Mesenchymal stem cell (in vitro differentiated cells and primary cell): ENCODE data around the gene SMC4.
A peak's percentile ranks its signal among the peaks of the same experiment; 100 is the strongest.

Experiments used
- DNase-seq: peaks from one replicate; pipeline ENCODE4 v3.0.0-alpha.2; 2013
- H2AFZ ChIP-seq: one replicate; pipeline ENCODE4 v1.6.1; 2013; ENCODE audit warnings: low read depth, mild to moderate bottlenecking, control low read depth, inconsistent platforms, low read length, moderate library complexity
- H2AK5ac ChIP-seq: 2 replicates; pipeline ENCODE4 v1.6.1; 2013; ENCODE audit warnings: low read length, moderate library complexity, mild to moderate bottlenecking, inconsistent platforms; ENCODE audit not compliant: severe bottlenecking
- H2BK120ac ChIP-seq: one replicate; pipeline ENCODE4 v1.6.1; 2013; ENCODE audit warnings: low read depth, mild to moderate bottlenecking, inconsistent platforms, low read length, moderate library complexity
- H2BK12ac ChIP-seq, 2 experiments: one replicate each; pipeline ENCODE4 v1.6.1; 2013; ENCODE audit warnings: inconsistent platforms in 2 of 2, low read length in 2 of 2, mild to moderate bottlenecking in 2 of 2, moderate library complexity in 2 of 2, control low read depth in 1 of 2
- H2BK15ac ChIP-seq: one replicate; pipeline ENCODE4 v1.6.1; 2013; ENCODE audit warnings: mild to moderate bottlenecking, low read depth, inconsistent platforms; ENCODE audit not compliant: poor library complexity, severe bottlenecking
- H2BK5ac ChIP-seq: 2 replicates; pipeline ENCODE4 v1.6.1; 2013; ENCODE audit warnings: low read depth, mild to moderate bottlenecking, low read length, control low read depth, inconsistent platforms; ENCODE audit not compliant: poor library complexity, severe bottlenecking
- H3K14ac ChIP-seq, 2 experiments: one replicate each; pipeline ENCODE4 v1.6.1; 2013; ENCODE audit warnings: inconsistent platforms in 2 of 2, low read length in 2 of 2, control low read depth in 1 of 2, mild to moderate bottlenecking in 1 of 2, moderate library complexity in 1 of 2
- H3K18ac ChIP-seq, 2 experiments: one replicate each; pipeline ENCODE4 v1.6.1; 2013; ENCODE audit warnings: inconsistent platforms in 2 of 2, low read length in 2 of 2, control low read depth in 1 of 2, low read depth in 1 of 2, mild to moderate bottlenecking in 1 of 2
- H3K23ac ChIP-seq, 2 experiments: one replicate each; pipeline ENCODE4 v1.6.1; 2013; ENCODE audit warnings: inconsistent platforms in 2 of 2, low read length in 2 of 2, mild to moderate bottlenecking in 2 of 2, moderate library complexity in 2 of 2, control low read depth in 1 of 2
- H3K27ac ChIP-seq: 2 replicates; pipeline ENCODE4 v1.5.1; 2013; ENCODE audit warnings: mild to moderate bottlenecking, moderate library complexity, low read length, control low read depth, inconsistent platforms; ENCODE audit not compliant: poor library complexity, severe bottlenecking
- H3K27me3 ChIP-seq, 2 experiments: 2 replicates each; pipeline versions ENCODE4 v1.6.1 to v1.7.0; 2013; ENCODE audit warnings: low read length in 2 of 2, mild to moderate bottlenecking in 2 of 2, moderate library complexity in 2 of 2, control low read depth in 1 of 2, inconsistent platforms in 1 of 2; ENCODE audit not compliant: control insufficient read depth in 1 of 2, insufficient read depth in 1 of 2
- H3K36me3 ChIP-seq, 2 experiments: 2 replicates each; pipeline versions ENCODE4 v1.6.1 to v1.7.0; 2013; ENCODE audit warnings: low read length in 2 of 2, control low read depth in 1 of 2, inconsistent platforms in 1 of 2, low read depth in 1 of 2, mild to moderate bottlenecking in 1 of 2; ENCODE audit not compliant: insufficient read depth in 2 of 2, control insufficient read depth in 1 of 2
- H3K4ac ChIP-seq, 2 experiments: one replicate each; pipeline ENCODE4 v1.6.1; 2013; ENCODE audit warnings: inconsistent platforms in 2 of 2, low read length in 2 of 2, mild to moderate bottlenecking in 2 of 2, moderate library complexity in 2 of 2, control low read depth in 1 of 2, low read depth in 1 of 2
- H3K4me1 ChIP-seq: 2 replicates; pipeline ENCODE4 v1.6.1; 2013; ENCODE audit warnings: low read depth, low read length, control low read depth; ENCODE audit not compliant: control insufficient read depth, insufficient read depth
- H3K4me2 ChIP-seq: 2 replicates; pipeline ENCODE4 v1.6.1; 2013; ENCODE audit warnings: low read length, mild to moderate bottlenecking, inconsistent platforms; ENCODE audit not compliant: poor library complexity, severe bottlenecking
- H3K4me3 ChIP-seq, 2 experiments: 2 replicates each; pipeline versions ENCODE4 v1.5.1 to v1.7.0; 2013; ENCODE audit warnings: low read length in 2 of 2, mild to moderate bottlenecking in 2 of 2, control low read depth in 1 of 2, low read depth in 1 of 2; ENCODE audit not compliant: insufficient read depth in 1 of 2
- H3K79me1 ChIP-seq: replicated peaks from 2 replicates; pipeline ENCODE4 v1.6.1; 2013; ENCODE audit warnings: mild to moderate bottlenecking, control low read depth, low read length, inconsistent platforms; ENCODE audit not compliant: poor library complexity, severe bottlenecking
- H3K9ac ChIP-seq: 2 replicates; pipeline ENCODE4 v1.7.0; 2013; ENCODE audit warnings: mild to moderate bottlenecking, low read length, moderate library complexity
- H3K9me3 ChIP-seq: 2 replicates; pipeline ENCODE4 v1.7.0; 2013; ENCODE audit warnings: mild to moderate bottlenecking, low read length; ENCODE audit not compliant: control insufficient read depth
- H4K8ac ChIP-seq: one replicate; pipeline ENCODE4 v1.6.1; 2013; ENCODE audit warnings: inconsistent platforms, mild to moderate bottlenecking, low read length, moderate library complexity
- H4K91ac ChIP-seq: one replicate; pipeline ENCODE4 v1.6.1; 2013; ENCODE audit warnings: mild to moderate bottlenecking, low read length, inconsistent platforms
- WGBS: methylation state at CpG from one replicate; pipeline ENCODE4 v1.1.7; 2013; ENCODE audit warnings: mixed read lengths; 5-methylcytosine and 5-hydroxymethylcytosine counted together

The SMC4 gene

DNA sequence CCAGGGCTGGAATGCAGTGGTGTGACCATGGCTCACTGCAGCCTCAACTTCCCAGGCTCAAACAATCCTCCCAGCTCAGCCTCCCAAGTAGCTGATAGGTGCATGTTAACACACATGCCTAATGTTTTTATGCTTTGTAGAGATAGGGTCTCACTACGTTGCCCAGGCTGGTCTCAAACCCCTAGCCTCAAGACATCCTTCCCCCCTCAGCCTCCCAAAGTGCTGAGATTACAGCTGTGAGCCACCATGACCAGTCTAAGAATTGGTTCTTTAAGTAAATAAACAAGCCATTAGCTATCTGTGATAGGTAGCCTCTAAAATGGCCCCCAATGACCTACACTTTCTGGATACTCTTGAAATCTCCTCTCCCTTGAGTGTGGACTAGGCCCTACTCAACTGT is 46.4 kb downstream of the SMC4 start:
- H4K91ac ChIP-seq = no peak overlapping the region
- H3K27me3 ChIP-seq = no peaks in the 10 kb centered on the region
- H3K4me2 ChIP-seq = no peak overlapping the region
- no peak overlapping the region for H2BK12ac ChIP-seq
- H3K18ac ChIP-seq = peak overlapping the region; percentile 52 to 62
- H2BK15ac ChIP-seq = no peak overlapping the region
- H4K8ac ChIP-seq = peak overlapping the region; percentile 64
- DNase-seq = no peak
- no peaks in the 10 kb centered on the region for H3K9me3 ChIP-seq
- H3K9ac ChIP-seq = no peak overlapping the region
- H2BK5ac ChIP-seq = no peak overlapping the region
- H3K27ac ChIP-seq = no peak overlapping the region
- peaks cover 0 to 12% of the 10 kb centered on the region in 2 experiments for H3K36me3 ChIP-seq
- peaks cover 9% of the 10 kb centered on the region for H3K4me1 ChIP-seq
- peak overlapping the region; percentile 45 for H2AK5ac ChIP-seq
- no peak overlapping the region for H3K4ac ChIP-seq
- H3K23ac ChIP-seq = no peak overlapping the region
- no peak overlapping the region for H2AFZ ChIP-seq
- no CpG with 5 or more reads among the region's 1 CpG for WGBS
- no peak overlapping the region for H2BK120ac ChIP-seq
- no peak overlapping the region for H3K14ac ChIP-seq
- H3K4me3 ChIP-seq = no peak overlapping the region
- H3K79me1 ChIP-seq = peaks cover 1% of the 10 kb centered on the region

DNA sequence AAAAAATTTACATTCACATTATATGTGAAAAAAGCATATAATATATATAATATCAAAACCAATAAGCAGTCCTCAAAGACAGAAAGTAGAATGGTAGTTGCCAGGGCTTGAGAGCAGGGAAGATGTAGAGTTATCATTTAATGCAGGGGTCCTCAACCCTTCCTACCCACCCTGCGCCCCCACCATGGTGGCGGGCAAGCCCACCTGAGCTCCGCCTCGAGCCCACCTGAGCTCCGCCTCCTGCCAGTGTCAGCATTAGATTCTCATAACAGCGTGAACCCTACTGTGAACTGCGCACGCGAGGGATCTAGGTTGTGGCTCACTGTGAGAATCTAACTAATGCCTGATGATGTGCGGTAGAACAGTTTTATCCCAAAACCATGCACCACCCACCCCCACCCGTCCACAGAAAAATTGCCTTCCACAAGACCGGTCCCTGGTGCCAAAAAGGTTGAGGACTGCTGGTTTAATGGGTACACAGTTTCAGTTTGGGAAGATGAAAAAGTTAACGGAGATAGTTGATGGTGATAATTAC is 47.1 kb downstream of the SMC4 start:
- peak overlapping the region in 1 of 2 experiments; percentile 11 for H3K14ac ChIP-seq
- H2BK120ac ChIP-seq = no peak overlapping the region
- H3K9me3 ChIP-seq = no peaks in the 10 kb centered on the region
- no peak overlapping the region for H3K4me3 ChIP-seq
- H3K36me3 ChIP-seq = peaks cover 0 to 12% of the 10 kb centered on the region in 2 experiments
- DNase-seq = no peak
- no peak overlapping the region for H2BK5ac ChIP-seq
- H2BK12ac ChIP-seq = peak overlapping the region in 1 of 2 experiments; percentile 88
- no peak overlapping the region for H2BK15ac ChIP-seq
- peak overlapping the region; percentile 3 for H3K4me2 ChIP-seq
- H3K23ac ChIP-seq = no peak overlapping the region
- H3K9ac ChIP-seq = no peak overlapping the region
- peaks cover 11% of the 10 kb centered on the region for H3K4me1 ChIP-seq
- peak overlapping the region; percentile 33 for H4K8ac ChIP-seq
- peak overlapping the region in 1 of 2 experiments; percentile 37 for H3K18ac ChIP-seq
- no peak overlapping the region for H3K27ac ChIP-seq
- no peak overlapping the region for H2AFZ ChIP-seq
- peak overlapping the region; percentile 1 for H4K91ac ChIP-seq
- H2AK5ac ChIP-seq = no peak overlapping the region
- WGBS = 98% methylated on average over 9 of the region's 13 CpGs
- H3K27me3 ChIP-seq = no peaks in the 10 kb centered on the region
- H3K79me1 ChIP-seq = peaks cover 1% of the 10 kb centered on the region
- no peak overlapping the region for H3K4ac ChIP-seq

GRCh38 chr3:160447544-160447943 is 48.1 kb downstream of the SMC4 start:
- Histone ChIP-seq H3K79me1 (peaks cover 1% of the 10 kb centered on the region), H2BK12ac (no peak overlapping the region), H3K36me3 (peaks cover 0 to 12% of the 10 kb centered on the region in 2 experiments), H3K4ac (no peak overlapping the region), H3K14ac (no peak overlapping the region), H3K27me3 (no peaks in the 10 kb centered on the region), H3K4me1 (peaks cover 11% of the 10 kb centered on the region), H2BK5ac (no peak overlapping the region), H4K91ac (no peak overlapping the region), H3K9me3 (no peaks in the 10 kb centered on the region), H3K9ac (peak overlapping the region; percentile 3), H3K18ac (no peak overlapping the region), H2AFZ (no peak overlapping the region), H3K27ac (no peak overlapping the region), H2BK15ac (no peak overlapping the region), H3K4me3 (peak overlapping the region in 1 of 2 experiments; percentile 11), H2BK120ac (no peak overlapping the region), H2AK5ac (no peak overlapping the region), H3K23ac (no peak overlapping the region), H3K4me2 (peak overlapping the region; percentile 45), H4K8ac (no peak overlapping the region)
- peak; percentile 68 for DNase-seq
- WGBS = 0% methylated on average over 1 of the region's 3 CpGs

GRCh38 chr3:160448845-160449635 is 49.6 kb downstream of the SMC4 start:
- Histone ChIP-seq H3K9me3 (no peaks in the 10 kb centered on the region), H4K91ac (peak overlapping the region; percentile 96), H3K79me1 (no peaks in the 10 kb centered on the region), H3K4me1 (peaks cover 13% of the 10 kb centered on the region), H3K14ac (peak overlapping the region in 1 of 2 experiments; percentile 30), H3K27me3 (no peaks in the 10 kb centered on the region), H2BK12ac (peak overlapping the region; percentile 20 to 70), H2AK5ac (no peak overlapping the region), H3K23ac (no peak overlapping the region), H3K9ac (peak overlapping the region; percentile 78), H3K4ac (peak overlapping the region; percentile 77 to 82), H4K8ac (peak overlapping the region; percentile 63), H3K4me3 (peak overlapping the region; percentile 89 to 90), H2BK5ac (peak overlapping the region; percentile 54), H2BK15ac (peak overlapping the region; percentile 26), H3K4me2 (peak overlapping the region; percentile 36), H3K27ac (peak overlapping the region; percentile 89), H2AFZ (peak overlapping the region; percentile 21), H3K18ac (peak overlapping the region; percentile 81 to 94), H2BK120ac (peak overlapping the region; percentile 52), H3K36me3 (peaks cover 0 to 9% of the 10 kb centered on the region in 2 experiments)
- WGBS = under 1% methylated on average over 26 of the region's 26 CpGs
- peak; percentile 67 for DNase-seq
